Liver (tissue), 9 donors: Measurements from ENCODE around the gene GADL1. TPM values are rescaled to one million over a fixed set of nuclear protein-coding genes. Genes with fewer than 3 reads are reported as not detected.

ENCODE experiments used
- DNase-seq: peaks from one replicate; pipeline ENCODE4 v3.0.0-alpha.2; 2017; ENCODE audit warnings: low spot score
- H3K27ac ChIP-seq, 2 donors: one replicate each; pipeline ENCODE4 v1.7.0; 2013; ENCODE audit warnings: inconsistent platforms in 2 of 2, low read length in 2 of 2, control low read depth in 1 of 2, low read depth in 1 of 2, mild to moderate bottlenecking in 1 of 2
- H3K27me3 ChIP-seq, 4 donors: one replicate each; pipeline versions ENCODE4 v1.6.1 to v1.7.0; 2013; ENCODE audit warnings: low read length in 3 of 4, inconsistent platforms in 1 of 4, mild to moderate bottlenecking in 1 of 4, moderate library complexity in 1 of 4; ENCODE audit not compliant: control insufficient read depth in 4 of 4, insufficient read depth in 4 of 4
- H3K36me3 ChIP-seq, 4 donors: one replicate each; pipeline versions ENCODE4 v1.6.1 to v1.7.0; 2013; ENCODE audit warnings: low read length in 3 of 4, mild to moderate bottlenecking in 3 of 4, low read depth in 1 of 4, moderate library complexity in 1 of 4; ENCODE audit not compliant: control insufficient read depth in 4 of 4, insufficient read depth in 3 of 4
- H3K4me1 ChIP-seq, 4 donors: one replicate each; pipeline versions ENCODE4 v1.6.1 to v1.7.0; 2013; ENCODE audit warnings: low read length in 3 of 4, mild to moderate bottlenecking in 3 of 4, moderate library complexity in 1 of 4; ENCODE audit not compliant: control insufficient read depth in 4 of 4, insufficient read depth in 4 of 4
- H3K4me3 ChIP-seq, 3 donors: one replicate each; pipeline versions ENCODE4 v1.6.1 to v1.7.0; 2013; ENCODE audit warnings: low read length in 3 of 3, control low read depth in 1 of 3, low read depth in 1 of 3, mild to moderate bottlenecking in 1 of 3
- H3K9ac ChIP-seq, 2 donors: one replicate each; pipeline ENCODE4 v1.7.0; 2013; ENCODE audit warnings: low read length in 2 of 2, mild to moderate bottlenecking in 2 of 2, moderate library complexity in 2 of 2, control low read depth in 1 of 2, low read depth in 1 of 2
- H3K9me3 ChIP-seq, 4 donors: one replicate each; pipeline versions ENCODE4 v1.6.1 to v1.7.0; 2013; ENCODE audit warnings: low read length in 3 of 4; ENCODE audit not compliant: control insufficient read depth in 4 of 4
- EGR1 ChIP-seq, 2 donors: IDR thresholded peaks; 2 replicates each; pipeline ENCODE4 v1.6.1; 2016 to 2018; ENCODE audit warnings: antibody characterized with exemption in 2 of 2, low read depth in 2 of 2
- FOXA1 ChIP-seq: IDR thresholded peaks from 2 replicates; pipeline ENCODE4 v1.6.1; 2016; ENCODE audit warnings: antibody characterized with exemption
- FOXA2 ChIP-seq: IDR thresholded peaks from 2 replicates; pipeline ENCODE4 v1.6.1; 2016; ENCODE audit warnings: antibody characterized with exemption
- GABPA ChIP-seq, 2 donors: IDR thresholded peaks in 1 of 2; conservative IDR thresholded peaks in 1 of 2; 2 replicates each; pipeline ENCODE4 v1.6.1; 2016; ENCODE audit warnings: antibody characterized with exemption in 2 of 2, mild to moderate bottlenecking in 1 of 2, moderate library complexity in 1 of 2
- HNF4A ChIP-seq, 2 donors: conservative IDR thresholded peaks; 2 replicates each; pipeline ENCODE4 v1.6.1; 2016; ENCODE audit warnings: antibody characterized with exemption in 2 of 2, mild to moderate bottlenecking in 2 of 2
- HNF4G ChIP-seq: IDR thresholded peaks from 2 replicates; pipeline ENCODE4 v1.6.1; 2016; ENCODE audit warnings: antibody characterized with exemption
- JUND ChIP-seq, 2 donors: IDR thresholded peaks; 2 replicates each; pipeline ENCODE4 v1.6.1; 2016; ENCODE audit warnings: antibody characterized with exemption in 2 of 2
- MAX ChIP-seq: IDR thresholded peaks from 2 replicates; pipeline ENCODE4 v1.6.1; 2016; ENCODE audit warnings: antibody characterized with exemption
- NR2F2 ChIP-seq: IDR thresholded peaks from 2 replicates; pipeline ENCODE4 v1.6.1; 2016; ENCODE audit warnings: antibody characterized with exemption
- RAD21 ChIP-seq, 2 donors: IDR thresholded peaks; 2 replicates each; pipeline ENCODE4 v1.6.1; 2016; ENCODE audit warnings: antibody characterized with exemption in 2 of 2, mild to moderate bottlenecking in 2 of 2
- REST ChIP-seq: IDR thresholded peaks from 2 replicates; pipeline ENCODE4 v1.6.1; 2016; ENCODE audit warnings: antibody characterized with exemption, mild to moderate bottlenecking
- RXRA ChIP-seq, 2 donors: IDR thresholded peaks; 2 replicates each; pipeline ENCODE4 v1.6.1; 2017 to 2018; ENCODE audit warnings: antibody characterized with exemption in 2 of 2, mild to moderate bottlenecking in 1 of 2
- SP1 ChIP-seq: IDR thresholded peaks from 2 replicates; pipeline ENCODE4 v1.6.1; 2018; ENCODE audit warnings: antibody characterized with exemption, mild to moderate bottlenecking
- TAF1 ChIP-seq: conservative IDR thresholded peaks from 2 replicates; pipeline ENCODE4 v1.6.1; 2016; ENCODE audit warnings: antibody characterized with exemption, mild to moderate bottlenecking
- YY1 ChIP-seq: IDR thresholded peaks from 2 replicates; pipeline ENCODE4 v1.6.1; 2016; ENCODE audit warnings: antibody characterized with exemption, mild to moderate bottlenecking
- ZBTB33 ChIP-seq: IDR thresholded peaks from 2 replicates; pipeline ENCODE4 v1.6.1; 2016; ENCODE audit warnings: antibody characterized with exemption
- WGBS: extraction: QIAGEN DNeasy Blood & Tissue Kit; methylation state at CpG from one replicate; pipeline ENCODE4 v1.1.7; 2013; 5-methylcytosine and 5-hydroxymethylcytosine counted together
- polyA plus RNA-seq, 2 donors: library from polyadenylated mRNA; stranded (reverse) in 1 of 2; unstranded in 1 of 2; fragments of 200-250 nt in 1 of 2; fragments of >200 nt in 1 of 2; fragmentation: Nextera tagmentation in 1 of 2; extraction: Ambion mirVana in 1 of 2; gene quantifications; one replicate each; pipeline versions ENCODE4 v1.2.1 to v1.2.3, GENCODE V29; 2013 to 2015
- total RNA-seq, 2 donors: library from RNA; depleted of rRNA; stranded (reverse); fragments of >200 nt; gene quantifications; one replicate each; pipeline ENCODE4 v1.2.3, GENCODE V29; 2014
- donor health status: healthy.
- donor health status: healthy.
- donor health status: healthy.
- donor health status: healthy.
- donor health status: healthy.

Gene GADL1
- total and polyA plus RNA-seq, 4 donors: not detected

GRCh38 chr3:30708472-30708871 is 186.0 kb downstream of the GADL1 start (continued):
- no peak for TF ChIP-seq FOXA1
- no peak for TF ChIP-seq GABPA (IDR thresholded peaks at IDR 0.05 in 1 of 2, conservative IDR thresholded peaks at IDR 0.05 in 1 of 2)

DNA sequence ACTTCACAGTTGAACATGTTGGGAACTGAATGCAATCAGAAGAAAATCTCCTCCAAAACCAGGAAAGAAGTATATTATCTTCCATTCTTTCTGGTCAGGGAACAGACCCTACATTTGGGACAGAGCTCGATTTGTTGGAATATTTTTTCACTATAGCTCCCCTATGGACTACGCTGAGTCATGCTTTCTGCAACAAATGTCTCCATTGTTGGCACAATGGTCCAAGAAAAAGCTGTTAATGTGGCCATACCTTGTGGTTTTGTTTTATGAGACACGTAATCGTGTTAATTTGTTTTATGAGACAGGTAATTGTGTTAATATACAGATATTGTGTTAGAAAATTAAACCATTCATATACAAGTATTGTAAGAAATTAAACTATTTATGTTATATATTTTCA is 186.6 kb downstream of the GADL1 start:
- Histone ChIP-seq H3K27ac (no peak overlapping the region), H3K36me3 (no peaks in the 10 kb centered on the region), H3K9ac (no peak overlapping the region), H3K27me3 (no peaks in the 10 kb centered on the region), H3K4me3 (no peak overlapping the region), H3K4me1 (no peaks in the 10 kb centered on the region), H3K9me3 (peaks cover 0 to 6% (median 2%) of the 10 kb centered on the region in 4 donors)
- WGBS: 98% methylated on average over 4 of the region's 4 CpGs
- DNase-seq: no peak
- TF ChIP-seq RAD21 (IDR thresholded peaks at IDR 0.05): no peak
- no peak for TF ChIP-seq ZBTB33
- no peak for TF ChIP-seq REST
- no peak for TF ChIP-seq HNF4A (conservative IDR thresholded peaks at IDR 0.05)
- TF ChIP-seq FOXA2: no peak
- no peak for TF ChIP-seq HNF4G
- TF ChIP-seq FOXA1: no peak
- no peak for TF ChIP-seq JUND (IDR thresholded peaks at IDR 0.05)
- TF ChIP-seq MAX: no peak
- no peak for TF ChIP-seq EGR1 (IDR thresholded peaks at IDR 0.05; ENCODE audit: low read depth in 2 of 2)
- TF ChIP-seq GABPA (IDR thresholded peaks at IDR 0.05 in 1 of 2, conservative IDR thresholded peaks at IDR 0.05 in 1 of 2): no peak
- no peak for TF ChIP-seq YY1

DNA sequence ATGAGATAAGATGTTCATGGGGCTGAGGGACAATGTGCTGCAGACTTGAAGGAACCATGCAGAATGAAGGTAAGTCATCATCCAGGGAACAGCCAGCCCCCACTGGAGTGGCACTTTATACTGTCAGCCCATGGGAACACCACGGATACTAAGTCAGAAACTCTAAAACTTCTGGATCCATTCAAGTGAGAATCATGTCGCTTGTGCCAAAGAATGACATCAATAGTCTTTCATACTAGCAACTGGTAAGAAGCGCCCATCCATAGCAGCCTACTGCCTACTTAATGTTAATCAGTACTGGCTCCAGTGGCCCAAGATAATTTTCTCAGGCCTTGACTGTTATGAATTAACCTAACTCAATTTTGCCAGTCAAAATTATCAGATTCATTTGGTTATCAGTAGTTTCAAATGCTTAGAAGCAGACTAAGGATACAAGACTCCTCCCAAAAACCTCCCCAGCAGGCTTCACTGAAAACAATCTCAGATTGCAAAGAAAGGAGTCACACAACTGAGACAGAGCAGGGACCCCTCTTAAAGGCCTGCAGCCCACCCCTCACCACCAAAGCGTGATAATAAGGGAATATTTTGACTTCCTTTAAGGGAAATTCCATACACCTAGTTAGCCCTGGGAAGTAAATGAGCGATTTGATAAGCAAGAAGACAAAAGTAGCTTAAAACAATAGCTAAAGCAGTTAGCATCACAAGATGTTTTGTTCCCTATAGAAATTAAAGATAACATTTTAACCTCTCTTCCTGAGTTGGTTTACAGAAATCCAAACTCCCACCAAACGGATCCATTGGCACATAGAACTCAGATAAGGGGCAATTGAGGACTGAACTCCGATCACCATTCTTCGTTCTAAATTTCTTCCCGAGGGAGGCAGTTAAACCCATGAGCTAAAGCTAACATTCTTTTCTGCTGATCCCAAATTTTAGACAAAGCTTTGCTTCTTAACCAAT is 189.2 kb downstream of the GADL1 start:
- Histone ChIP-seq H3K4me3 (no peak overlapping the region), H3K4me1 (no peaks in the 10 kb centered on the region), H3K27me3 (no peaks in the 10 kb centered on the region), H3K27ac (no peak overlapping the region), H3K9ac (no peak overlapping the region), H3K9me3 (peaks cover 0 to 6% (median 2%) of the 10 kb centered on the region in 4 donors), H3K36me3 (no peaks in the 10 kb centered on the region)
- no peak for DNase-seq
- WGBS: 82% methylated on average over 9 of the region's 9 CpGs
- TF ChIP-seq SP1: no peak
- TF ChIP-seq MAX: no peak
- no peak for TF ChIP-seq RXRA (IDR thresholded peaks at IDR 0.05)
- no peak for TF ChIP-seq NR2F2
- no peak for TF ChIP-seq REST
- no peak for TF ChIP-seq RAD21 (IDR thresholded peaks at IDR 0.05)
- TF ChIP-seq ZBTB33: no peak
- no peak for TF ChIP-seq HNF4A (conservative IDR thresholded peaks at IDR 0.05)
- no peak for TF ChIP-seq JUND (IDR thresholded peaks at IDR 0.05)
- no peak for TF ChIP-seq TAF1
